ENCODE results near the gene NPIPB9. TPM values are rescaled to one million over a fixed set of nuclear protein-coding genes. Genes with fewer than 3 reads are reported as not detected.

NPIPB9 gene
- total and polyA plus RNA-seq, 2 of the 4 experiments (the other 2 are of a cell fraction): 0.15 TPM; not detected in 1

- peaks cover 31% of the 10 kb centered on the region for H4K20me1 ChIP-seq (ENCODE audit: insufficient read depth, low read length)
- peak overlapping the region; percentile 92 for H2BK5ac ChIP-seq (ENCODE audit: low read depth, low read length, poor library complexity, severe bottlenecking)
- intact Hi-C loops (cut with micrococcal nuclease): loop anchor here (5.0 kb wide), 2 partner anchors 40 to 125 kb away; partner anchors contain the start of gene SH2B1
- peaks cover 4% of the 10 kb centered on the region; the same call in 1 of the 2 replicates for H3K4me1 ChIP-seq (ENCODE audit: control insufficient read depth, insufficient read depth, low read length)
- peak overlapping the region; percentile 96 for H3K56ac ChIP-seq (ENCODE audit: extremely low read depth, insufficient read depth, low read length)
- no peaks in the 10 kb centered on the region for H3K27me3 ChIP-seq (ENCODE audit: control insufficient read depth, insufficient read depth, low read length)
- POLR2A ChIA-PET (ENCODE audit: unreplicated experiment): interaction anchor here (0.6 kb wide), 1 partner anchor 25 kb away, joined by 15 read pairs; no protein-coding TSS in a partner anchor
- H3K14ac ChIP-seq (replicated peaks; ENCODE audit: low read depth, low read length): peak overlapping the region; percentile 99
- no peak for ATAC-seq (ENCODE audit: low read depth)
- peak overlapping the region; percentile 96 for H2AFZ ChIP-seq (replicated peaks; ENCODE audit: low read length, poor library complexity)
- H2BK15ac ChIP-seq (ENCODE audit: low read depth, low read length): no peak overlapping the region
- H4K8ac ChIP-seq (ENCODE audit: low read depth in 2 of 2, low read length in 2 of 2): peak overlapping the region; percentile 81 to 99
- peaks cover 21 to 49% of the 10 kb centered on the region in 2 experiments for H3K79me1 ChIP-seq (ENCODE audit: low read depth in 1 of 2, low read length in 2 of 2)
- peak overlapping the region; percentile 83 for H3K27ac ChIP-seq (ENCODE audit: insufficient read depth, low read length)
- WGBS, 2 experiments (ENCODE audit: extremely low coverage in 2 of 2, insufficient read length in 1 of 2): 64% methylated on average over 4 of the region's 13 CpGs; no CpG with 5 or more reads in 1 of the 2 experiments
- H3K9ac ChIP-seq (ENCODE audit: low read depth, low read length): peak overlapping the region; percentile 97
- 0 out of 2 replicates have a peak overlapping the region, but pooled peaks have one; percentile 25 for H2BK20ac ChIP-seq (ENCODE audit: low read depth, low read length)
- peak overlapping the region; percentile 92 for H3K4ac ChIP-seq (ENCODE audit: low read depth, low read length)
- peak overlapping the region; percentile 77 for H2AK5ac ChIP-seq (ENCODE audit: low read depth, low read length)
- peak overlapping the region; percentile 86 for H3K4me2 ChIP-seq (ENCODE audit: low read depth, low read length)
- peak overlapping the region; percentile 69 for H3K4me3 ChIP-seq (ENCODE audit: insufficient read depth, low read depth, low read length)
- H3K36me3 ChIP-seq (ENCODE audit: control insufficient read depth, insufficient read depth, low read length): peaks cover 12% of the 10 kb centered on the region
- peak overlapping the region; percentile 89 for H4K91ac ChIP-seq (ENCODE audit: insufficient read depth, low read depth, low read length)
- BruUV-seq (replicated peaks): TSS peak; percentile 50
- dilution Hi-C loops (cut with HindIII; ENCODE audit: low sequenced_read_pairs, unreplicated experiment): no loop called here
- no peak for DNase-seq
- CTCF ChIA-PET: interaction anchor here (0.6 kb wide), 1 partner anchor 64 kb away, joined by 3 read pairs; no protein-coding TSS in a partner anchor
- H2AK9ac ChIP-seq (replicated peaks; ENCODE audit: low read depth, low read length, poor library complexity): peak overlapping the region; percentile 57
- peaks cover 10% of the 10 kb centered on the region for H3K9me1 ChIP-seq (ENCODE audit: insufficient read depth, low read length)
- 0 out of 2 replicates have a peak overlapping the region, but pooled peaks have one; percentile 33 for H2BK120ac ChIP-seq (ENCODE audit: low read depth, low read length)
- no peaks in the 10 kb centered on the region for H3K9me3 ChIP-seq (ENCODE audit: control insufficient read depth, insufficient read depth, low read length)
- H4K5ac ChIP-seq (ENCODE audit: low read depth, low read length): peak overlapping the region; percentile 93
- peak overlapping the region; percentile 94 for H3K23ac ChIP-seq (ENCODE audit: low read depth, low read length)
- peak overlapping the region; percentile 78; the same call in 1 of the 2 replicates for H3K18ac ChIP-seq (ENCODE audit: low read depth, low read length)
- in situ Hi-C loops (cut with MboI; ENCODE audit: low sequenced_read_pairs): loop anchor here (5.0 kb wide), 1 partner anchor 120 kb away; no protein-coding TSS in a partner anchor
- TF ChIP-seq, protein P1, sequence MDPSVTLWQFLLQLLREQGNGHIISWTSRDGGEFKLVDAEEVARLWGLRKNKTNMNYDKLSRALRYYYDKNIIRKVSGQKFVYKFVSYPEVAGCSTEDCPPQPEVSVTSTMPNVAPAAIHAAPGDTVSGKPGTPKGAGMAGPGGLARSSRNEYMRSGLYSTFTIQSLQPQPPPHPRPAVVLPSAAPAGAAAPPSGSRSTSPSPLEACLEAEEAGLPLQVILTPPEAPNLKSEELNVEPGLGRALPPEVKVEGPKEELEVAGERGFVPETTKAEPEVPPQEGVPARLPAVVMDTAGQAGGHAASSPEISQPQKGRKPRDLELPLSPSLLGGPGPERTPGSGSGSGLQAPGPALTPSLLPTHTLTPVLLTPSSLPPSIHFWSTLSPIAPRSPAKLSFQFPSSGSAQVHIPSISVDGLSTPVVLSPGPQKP (IDR thresholded peaks at IDR 0.05; ENCODE audit: borderline replicate concordance, low read depth, low read length): no peak
- TF ChIP-seq SMC3 (IDR thresholded peaks at IDR 0.05; ENCODE audit: low read depth, low read length): no peak
- TF ChIP-seq RAD21 (IDR thresholded peaks at IDR 0.05; ENCODE audit: low read length): no peak
- no peak for TF ChIP-seq MAFK (IDR thresholded peaks at IDR 0.05; ENCODE audit: low read depth, low read length)
- TF ChIP-seq, protein P2, sequence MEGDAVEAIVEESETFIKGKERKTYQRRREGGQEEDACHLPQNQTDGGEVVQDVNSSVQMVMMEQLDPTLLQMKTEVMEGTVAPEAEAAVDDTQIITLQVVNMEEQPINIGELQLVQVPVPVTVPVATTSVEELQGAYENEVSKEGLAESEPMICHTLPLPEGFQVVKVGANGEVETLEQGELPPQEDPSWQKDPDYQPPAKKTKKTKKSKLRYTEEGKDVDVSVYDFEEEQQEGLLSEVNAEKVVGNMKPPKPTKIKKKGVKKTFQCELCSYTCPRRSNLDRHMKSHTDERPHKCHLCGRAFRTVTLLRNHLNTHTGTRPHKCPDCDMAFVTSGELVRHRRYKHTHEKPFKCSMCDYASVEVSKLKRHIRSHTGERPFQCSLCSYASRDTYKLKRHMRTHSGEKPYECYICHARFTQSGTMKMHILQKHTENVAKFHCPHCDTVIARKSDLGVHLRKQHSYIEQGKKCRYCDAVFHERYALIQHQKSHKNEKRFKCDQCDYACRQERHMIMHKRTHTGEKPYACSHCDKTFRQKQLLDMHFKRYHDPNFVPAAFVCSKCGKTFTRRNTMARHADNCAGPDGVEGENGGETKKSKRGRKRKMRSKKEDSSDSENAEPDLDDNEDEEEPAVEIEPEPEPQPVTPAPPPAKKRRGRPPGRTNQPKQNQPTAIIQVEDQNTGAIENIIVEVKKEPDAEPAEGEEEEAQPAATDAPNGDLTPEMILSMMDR (conservative IDR thresholded peaks at IDR 0.05; ENCODE audit: low read depth, low read length): no peak
- no peak for TF ChIP-seq BHLHE40 (IDR thresholded peaks at IDR 0.05; ENCODE audit: low read depth, low read length)
- no peak for TF ChIP-seq MAZ (IDR thresholded peaks at IDR 0.05; ENCODE audit: borderline replicate concordance, low read depth, low read length)
- TF ChIP-seq CHD1 (IDR thresholded peaks at IDR 0.05; ENCODE audit: low read depth, low read length): no peak
- no peak for TF ChIP-seq MXI1 (IDR thresholded peaks at IDR 0.05; ENCODE audit: borderline replicate concordance, low read depth, low read length)
- no peak for TF ChIP-seq FOS (IDR thresholded peaks at IDR 0.05; ENCODE audit: low read depth, low read length)
- no peak for TF ChIP-seq RFX5 (IDR thresholded peaks at IDR 0.05; ENCODE audit: low read depth, low read length)
- no peak for TF ChIP-seq POLR2A (IDR thresholded peaks at IDR 0.05; ENCODE audit: low read depth, low read length)
- no peak for TF ChIP-seq NFE2L2 (IDR thresholded peaks at IDR 0.05; ENCODE audit: low read depth, low read length)
- no peak for TF ChIP-seq RCOR1 (IDR thresholded peaks at IDR 0.05; ENCODE audit: insufficient replicate concordance, low read length)
- TF ChIP-seq CEBPB (IDR thresholded peaks at IDR 0.05; ENCODE audit: low read depth, low read length): no peak
Measured at GRCh38 chr16:28821874-28822519, 70.4 kb downstream of the NPIPB9 start.
